Islet of Langerhans (tissue), 1 donor: ENCODE results near the gene TMEM203.
"Not testable (repeated sequence)": the region's sequence is repeated elsewhere in the genome, so short reads cannot be mapped to it uniquely, and the experiment has no call there.

Experiments
- FAIRE-seq: peaks from one replicate; lab custom pipeline; 2011; peaks lifted over from hg19 to GRCh38; lab: Jason Lieb, UNC

TMEM203 gene

DNA sequence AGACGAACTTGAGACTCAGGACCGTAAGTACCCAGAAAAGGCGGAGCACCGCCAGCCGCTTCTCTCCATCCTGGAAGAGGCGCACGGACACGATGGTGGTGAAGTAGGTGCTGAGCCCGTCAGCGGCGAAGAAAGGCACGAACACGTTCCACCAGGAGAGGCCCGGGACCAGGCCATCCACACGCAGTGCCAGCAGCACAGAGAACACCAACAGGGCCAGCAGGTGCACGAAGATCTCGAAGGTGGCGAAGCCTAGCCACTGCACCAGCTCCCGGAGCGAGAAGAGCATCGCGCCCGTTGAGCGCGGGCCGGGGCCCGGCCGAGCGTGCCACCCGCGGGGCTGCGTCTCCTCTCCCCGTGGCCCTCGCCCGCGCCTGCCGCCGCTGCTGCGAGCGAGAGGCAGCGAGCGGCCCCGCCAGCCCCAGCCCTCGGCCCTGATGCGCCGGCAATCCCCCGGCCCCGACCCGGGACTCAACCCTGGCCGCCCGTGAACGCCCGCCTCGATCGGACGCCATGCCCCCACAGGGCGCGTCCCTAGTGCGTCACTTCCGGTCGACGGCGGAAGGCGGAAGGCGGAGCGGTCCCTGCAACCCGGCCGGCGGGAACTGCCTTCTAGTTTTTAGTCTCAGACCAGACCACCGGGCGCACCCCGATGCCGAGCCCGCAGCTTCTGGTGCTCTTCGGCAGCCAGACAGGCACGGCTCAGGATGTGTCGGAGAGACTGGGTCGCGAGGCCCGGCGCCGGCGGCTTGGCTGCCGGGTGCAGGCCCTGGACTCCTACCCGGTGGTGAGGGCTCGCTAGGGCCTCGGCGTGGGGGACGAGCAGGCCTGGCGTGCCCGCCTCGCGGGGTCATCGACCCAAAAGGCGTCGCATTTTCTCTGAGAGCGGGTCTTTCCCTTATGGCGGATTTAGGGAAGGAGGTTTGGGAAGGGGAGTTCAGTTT lies at the start of gene TMEM203, which contains the start of gene NDOR1:
Gene TMEM203, minus strand, starts transcription at position 523 of the 944 bp plus-strand sequence. Its CDS starts 234 bp downstream, at position 289.
Gene NDOR1, plus strand, starts transcription at position 575 of the 944 bp plus-strand sequence. Its CDS starts 78 bp downstream, at position 653.
- FAIRE-seq, result no peak

DNA sequence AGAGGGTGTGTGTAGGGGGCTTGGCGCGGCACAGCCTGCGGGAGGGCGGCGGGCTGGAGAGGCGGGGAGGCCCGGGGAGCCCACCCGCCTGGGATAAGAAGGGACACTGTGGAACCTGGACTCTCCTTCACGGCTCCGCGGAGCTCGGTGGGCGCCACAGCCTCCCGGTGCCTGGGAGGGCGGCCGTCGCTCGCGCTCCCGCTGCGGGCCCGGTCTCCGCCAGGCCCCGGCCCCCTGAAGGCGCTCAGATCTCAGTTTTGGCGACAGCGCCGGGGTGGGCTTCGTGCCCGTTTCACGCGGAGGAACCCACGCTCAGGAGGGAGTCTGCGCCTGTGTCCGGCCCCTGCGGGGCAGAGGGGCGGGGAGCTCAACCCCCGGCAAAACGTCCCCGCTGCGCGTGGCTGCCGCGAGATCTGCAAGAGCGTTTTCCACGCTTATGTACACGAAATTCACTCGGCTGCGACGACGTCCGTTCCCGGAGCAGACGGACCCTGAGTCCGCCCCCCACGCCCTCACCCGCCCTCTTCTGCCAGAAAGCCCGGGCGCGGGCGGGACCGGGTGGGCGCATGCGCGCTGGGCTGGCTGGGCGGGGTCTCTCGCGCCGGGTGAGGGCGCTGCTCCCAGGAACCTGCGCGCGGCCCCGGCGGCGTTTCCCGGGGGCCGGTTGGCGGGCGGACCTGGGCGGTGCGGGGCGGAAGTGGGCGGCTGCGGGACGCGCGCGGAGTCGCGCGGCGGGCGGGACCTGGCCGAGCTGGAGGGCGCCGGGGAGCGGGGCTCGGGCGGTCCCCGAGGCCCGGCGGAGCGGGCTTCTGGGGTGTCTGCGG lies 49.4 kb upstream of the TMEM203 start, which contains the start of gene NELFB:
Gene NELFB, plus strand, starts transcription at position 704 of the 824 bp plus-strand sequence.
- no peak for FAIRE-seq

- no peak for FAIRE-seq
Observed at GRCh38 chr9:137253717-137254623, 48.5 kb upstream of the TMEM203 start.

DNA sequence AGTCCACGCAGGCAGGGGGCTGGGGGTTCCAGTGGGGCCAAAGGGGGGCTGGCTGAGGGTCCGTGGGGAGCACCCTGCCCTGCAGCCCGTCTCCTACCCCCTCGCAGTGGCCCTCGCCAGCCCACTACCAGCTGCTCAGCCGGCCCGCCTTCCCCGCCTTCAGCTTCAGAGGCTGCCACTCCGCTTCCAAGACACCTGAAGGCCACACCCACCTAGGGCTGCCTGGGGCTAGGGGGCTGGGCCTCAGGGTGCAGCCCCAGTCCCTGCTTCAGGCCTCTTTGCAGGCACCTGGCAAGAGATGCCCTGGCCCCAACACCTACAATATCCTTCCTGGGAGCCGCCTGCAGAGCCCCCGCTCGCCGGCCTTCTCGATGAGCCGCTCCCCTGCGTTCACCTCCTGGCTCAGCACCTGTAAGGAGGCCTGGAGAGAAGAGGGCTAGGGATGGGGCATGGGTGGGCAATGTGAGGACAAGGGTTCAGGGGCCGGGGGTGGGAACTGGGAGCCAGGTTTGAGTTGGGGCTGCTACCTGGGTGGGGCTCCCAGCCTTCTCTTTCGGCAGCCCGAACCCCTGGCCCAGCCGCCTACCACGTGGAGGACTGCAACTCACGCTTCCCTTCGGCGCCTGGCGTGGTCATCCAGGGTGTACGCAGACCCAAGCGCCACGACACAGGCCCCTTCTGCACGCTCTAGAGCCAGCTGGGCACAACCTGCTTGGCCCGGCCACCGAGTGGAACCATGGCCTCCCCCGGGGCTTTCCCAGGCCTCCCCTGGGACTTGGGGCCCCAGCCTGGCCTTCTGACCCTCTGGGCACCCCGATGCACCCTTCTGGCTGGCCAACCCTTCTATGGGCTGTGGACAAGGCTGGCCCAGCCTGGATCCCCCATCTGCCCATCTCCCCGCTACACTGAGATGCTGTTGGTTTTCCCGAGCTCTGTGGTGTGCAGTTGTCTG lies 47.4 kb upstream of the TMEM203 start:
- FAIRE-seq, result no peak

DNA sequence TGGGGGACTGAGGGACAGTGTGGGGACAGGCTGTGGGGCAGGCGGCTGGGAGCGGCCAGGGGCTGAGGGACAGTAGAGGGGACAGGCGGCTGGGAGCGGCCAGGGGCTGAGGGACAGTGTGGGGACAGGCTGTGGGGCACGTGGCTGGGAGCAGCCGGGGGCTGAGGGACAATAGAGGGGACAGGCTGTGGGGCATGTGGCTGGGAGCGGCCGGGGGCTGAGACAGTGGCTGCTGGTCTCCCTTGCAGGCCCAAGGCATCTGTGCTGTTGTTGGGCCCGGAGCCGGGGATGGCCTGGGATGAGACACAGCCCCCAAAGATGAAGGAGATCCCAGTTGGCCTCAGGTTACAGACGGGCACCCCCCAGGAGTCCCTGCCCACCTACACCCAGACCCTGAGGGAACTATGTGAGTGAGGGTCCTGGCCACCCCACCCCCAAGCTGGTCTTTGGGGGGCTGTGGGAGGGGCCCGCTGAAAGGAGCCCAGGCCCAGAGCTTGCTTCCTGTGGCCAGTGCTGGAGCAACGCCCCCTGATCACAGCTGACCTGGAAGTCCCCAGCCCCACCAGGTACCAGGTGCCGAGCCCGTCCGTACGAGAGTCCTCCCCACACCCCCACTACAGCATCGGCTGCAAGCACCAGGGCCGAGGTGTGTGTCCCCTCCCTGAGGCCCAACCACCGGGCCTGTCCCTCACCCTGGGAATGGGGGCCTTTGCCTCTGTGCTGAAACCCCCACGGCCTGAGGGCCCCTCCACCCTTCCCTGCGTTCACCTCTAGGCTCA lies 46.2 kb upstream of the TMEM203 start:
- FAIRE-seq, result no peak

GRCh38 chr9:137251194-137251461 lies 45.7 kb upstream of the TMEM203 start, which contains the start of gene STPG3:
Gene STPG3 (plus strand): TSS chr9:137251286. CDS start chr9:137251287, 1 bp downstream.
- no peak for FAIRE-seq

DNA sequence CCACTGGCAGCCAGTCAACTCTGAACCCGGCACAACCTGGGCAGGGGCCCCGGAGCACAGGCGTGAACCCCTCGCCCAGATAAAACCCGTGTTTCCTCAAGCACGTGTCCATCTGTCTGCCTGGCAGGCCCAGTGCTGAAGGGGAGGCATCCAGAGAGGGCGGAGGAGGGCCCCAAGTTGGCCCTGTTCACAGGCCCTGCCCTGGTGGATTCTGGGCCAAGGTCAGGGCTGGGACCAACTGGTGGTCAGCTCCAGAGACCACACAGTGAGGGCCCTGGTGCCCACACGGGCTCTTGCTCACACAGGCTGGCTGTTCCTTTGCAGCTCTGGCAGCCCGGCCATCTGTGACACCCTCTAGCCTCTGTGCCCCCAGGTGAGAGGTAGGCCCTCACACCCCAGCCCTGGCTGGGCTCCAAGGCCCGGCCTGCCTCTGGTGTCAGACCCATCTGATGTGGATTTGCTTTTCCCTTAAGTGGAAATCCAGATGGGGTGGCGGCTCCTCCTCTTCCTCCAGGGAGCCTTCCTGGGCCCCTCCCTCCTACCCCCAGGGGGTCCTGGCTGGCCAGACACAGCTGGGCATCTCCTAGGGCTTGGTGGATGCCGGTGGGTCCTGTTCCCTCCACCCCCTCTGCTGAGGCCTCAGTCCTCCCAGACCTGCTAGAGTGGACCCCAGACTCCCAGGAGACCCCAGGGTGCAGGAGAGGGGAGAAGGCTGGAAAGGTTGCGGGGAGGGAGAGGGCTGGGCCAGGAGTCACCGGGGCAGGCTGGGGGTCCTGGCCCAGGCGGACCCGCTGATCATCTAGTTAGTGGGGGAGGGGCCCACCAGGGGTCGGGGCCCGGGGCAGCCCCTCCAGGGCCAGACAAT lies 45.1 kb upstream of the TMEM203 start:
- FAIRE-seq, result no peak

GRCh38 chr9:137247916-137248175 lies 42.4 kb upstream of the TMEM203 start:
- no peak for FAIRE-seq

DNA sequence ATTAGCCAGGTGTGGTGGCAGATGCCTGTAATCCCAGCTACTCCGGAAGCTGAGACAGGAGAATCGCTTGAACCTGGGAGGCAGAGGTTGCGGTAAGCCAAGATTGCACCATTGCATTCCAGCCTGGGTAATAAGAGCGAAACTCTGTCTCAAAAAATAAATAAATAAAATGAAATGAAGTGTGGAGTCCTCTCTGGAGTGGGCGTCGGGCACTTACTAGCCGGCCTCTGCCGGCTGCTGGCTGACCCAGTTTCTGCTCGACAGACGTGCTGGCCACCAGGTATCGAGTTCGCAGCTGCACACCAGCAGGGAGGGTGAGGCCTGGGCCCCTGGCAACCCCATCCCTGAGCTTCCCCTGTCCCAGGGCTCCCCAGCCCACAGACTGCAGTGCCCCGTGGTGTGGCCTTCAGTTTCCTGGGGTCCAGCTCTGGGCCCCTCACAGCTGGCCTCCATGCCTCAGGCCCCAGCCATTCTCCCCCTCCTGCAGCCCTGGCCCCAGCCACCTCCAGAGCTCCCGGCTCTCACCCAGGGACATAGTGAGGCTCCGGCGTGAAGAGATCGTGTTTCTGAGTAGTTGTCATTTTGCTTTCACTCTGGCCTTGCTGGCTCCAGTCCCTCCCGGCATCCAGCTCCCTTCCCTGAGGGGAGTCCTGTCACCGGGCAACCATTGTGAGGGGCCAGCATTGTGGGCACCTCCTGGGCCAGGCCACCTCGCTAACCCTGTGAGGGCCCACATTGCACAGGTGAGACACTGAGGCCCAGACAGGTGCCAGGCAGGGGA lies 41.9 kb upstream of the TMEM203 start:
- FAIRE-seq, result no peak

- FAIRE-seq, result no peak
Observed at GRCh38 chr9:137245450-137246421, 40.3 kb upstream of the TMEM203 start.

GRCh38 chr9:137244486-137245449 lies 39.3 kb upstream of the TMEM203 start:
- no peak for FAIRE-seq

DNA sequence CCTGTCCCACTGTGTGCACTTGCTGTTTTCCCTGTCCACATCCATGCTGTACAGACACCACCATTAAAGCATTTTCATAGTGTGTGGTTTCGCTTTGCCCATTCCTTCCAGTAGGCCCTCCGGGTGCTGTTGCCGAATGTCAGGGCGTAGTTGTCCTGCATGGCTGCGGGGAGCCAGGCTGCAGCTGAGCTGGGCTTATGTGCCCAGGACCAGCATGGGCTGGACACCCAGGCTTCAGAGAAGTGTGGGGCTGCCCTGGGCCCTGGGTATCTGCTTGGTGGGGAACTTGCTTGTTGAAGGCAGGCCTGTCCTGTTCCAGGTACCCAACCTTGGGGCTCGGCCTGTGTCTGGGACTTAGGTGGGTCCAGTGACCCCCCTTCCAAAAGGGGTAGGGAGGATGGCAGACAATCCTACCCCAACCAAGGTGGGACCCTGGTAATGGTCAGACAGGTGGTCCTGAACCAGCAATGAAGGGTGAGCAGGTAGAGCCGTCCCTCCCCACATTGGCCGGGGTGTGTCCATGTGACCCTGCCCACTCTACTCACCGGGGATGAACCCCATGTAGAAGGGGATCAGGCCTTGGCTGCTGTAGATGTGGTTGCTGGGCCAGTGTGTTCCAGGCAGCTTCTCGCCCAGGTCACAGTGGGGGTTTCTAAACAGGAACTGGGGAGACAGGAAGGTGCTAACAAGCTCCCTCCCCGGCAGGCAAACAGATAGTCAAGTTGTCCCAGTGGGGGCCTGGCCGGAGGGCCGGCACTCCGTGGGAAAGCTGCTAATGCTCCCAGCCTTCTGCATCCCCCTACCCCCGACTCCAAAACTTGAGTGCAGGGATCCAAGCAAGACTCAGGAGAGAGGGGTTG lies 38.4 kb upstream of the TMEM203 start:
- no peak for FAIRE-seq

GRCh38 chr9:137243266-137243625 lies 37.8 kb upstream of the TMEM203 start:
- FAIRE-seq, result not testable (repeated sequence)

DNA sequence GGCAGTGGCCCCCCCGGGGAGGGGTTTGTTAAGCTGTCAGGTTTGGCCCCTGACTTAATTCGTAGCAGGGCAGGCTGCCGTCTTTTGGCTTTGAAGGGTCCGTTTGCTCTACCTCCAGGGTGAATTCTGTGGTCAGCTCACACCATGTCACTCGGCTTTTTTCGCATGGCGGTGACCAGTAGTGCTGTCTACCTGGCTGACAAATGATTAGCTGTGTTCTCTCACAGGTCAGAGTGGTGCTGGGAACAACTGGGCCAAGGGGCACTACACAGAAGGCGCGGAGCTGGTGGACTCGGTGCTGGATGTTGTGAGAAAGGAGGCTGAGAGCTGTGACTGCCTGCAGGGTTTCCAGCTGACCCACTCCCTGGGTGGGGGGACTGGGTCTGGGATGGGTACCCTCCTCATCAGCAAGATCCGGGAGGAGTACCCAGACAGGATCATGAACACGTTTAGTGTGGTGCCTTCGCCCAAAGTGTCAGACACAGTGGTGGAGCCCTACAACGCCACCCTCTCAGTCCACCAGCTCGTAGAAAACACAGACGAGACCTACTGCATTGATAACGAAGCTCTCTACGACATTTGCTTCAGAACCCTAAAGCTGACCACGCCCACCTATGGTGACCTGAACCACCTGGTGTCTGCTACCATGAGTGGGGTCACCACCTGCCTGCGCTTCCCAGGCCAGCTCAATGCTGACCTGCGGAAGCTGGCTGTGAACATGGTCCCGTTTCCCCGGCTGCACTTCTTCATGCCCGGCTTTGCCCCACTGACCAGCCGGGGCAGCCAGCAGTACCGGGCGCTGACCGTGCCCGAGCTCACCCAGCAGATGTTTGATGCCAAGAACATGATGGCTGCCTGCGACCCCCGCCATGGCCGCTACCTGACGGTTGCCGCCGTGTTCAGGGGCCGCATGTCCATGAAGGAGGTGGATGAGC lies 37.1 kb upstream of the TMEM203 start:
- no peak for FAIRE-seq
